GM10266 (cell line): ENCODE results near the gene COP1.
A peak's percentile ranks its signal among the peaks of the same experiment; 100 is the strongest.
"Not testable (repeated sequence)": the region's sequence is repeated elsewhere in the genome, so short reads cannot be mapped to it uniquely, and the experiment has no call there.

Experiments
- DNase-seq: peaks from one replicate; pipeline ENCODE4 v3.0.0; 2012; ENCODE audit errors: extremely low spot score
- CTCF ChIP-seq: IDR thresholded peaks from 2 replicates; pipeline ENCODE4 v1.5.1; 2012; ENCODE audit warnings: mild to moderate bottlenecking, low read depth; ENCODE audit not compliant: control insufficient read depth, insufficient read depth; ENCODE audit errors: missing control alignments

The COP1 gene

GRCh38 chr1:176208034-176208433 is 948 bp upstream of the COP1 start:
- TF ChIP-seq CTCF, result no peak
- no peak for DNase-seq

GRCh38 chr1:176206006-176206960 is 803 bp downstream of the COP1 start:
- TF ChIP-seq CTCF, result no peak

GRCh38 chr1:176205332-176205914 is 1.7 kb downstream of the COP1 start:
- no peak for TF ChIP-seq CTCF
- no peak for DNase-seq

More at GRCh38 chr1:176206006-176206960, 803 bp downstream of the COP1 start:
- peak; percentile 68 for DNase-seq

- not testable (repeated sequence) for DNase-seq
Measured at GRCh38 chr1:176204655-176205054, 2.4 kb downstream of the COP1 start.

- no peak for TF ChIP-seq CTCF
- DNase-seq, result no peak
Measured at GRCh38 chr1:176203735-176204134, 3.4 kb downstream of the COP1 start.

- DNase-seq, result no peak
- TF ChIP-seq CTCF, result no peak
Measured at GRCh38 chr1:176201568-176201967, 5.5 kb downstream of the COP1 start.

GRCh38 chr1:176199707-176200106 is 7.4 kb downstream of the COP1 start:
- DNase-seq, result no peak
- no peak for TF ChIP-seq CTCF
